Stimulated activated naive CD8-positive, alpha-beta T cell treated with anti-CD3 and anti-CD28 coated beads, Interleukin-15, Interleukin-2, amounts not matched to agents 100 ng/mL and 50 ng/mL, for 24 hours (primary cell): Measurements from ENCODE around the gene TP53I3.

Experiments
- H3K27ac Mint-ChIP-seq: one replicate; pipeline ENCODE4 v1.8.0; 2021; ENCODE audit warnings: mild to moderate bottlenecking, mixed read lengths
- H3K27me3 Mint-ChIP-seq: one replicate; pipeline ENCODE4 v1.8.0; 2021; ENCODE audit warnings: mixed read lengths
- H3K36me3 Mint-ChIP-seq: one replicate; pipeline ENCODE4 v1.8.0; 2021; ENCODE audit warnings: low read depth, mixed read lengths
- H3K4me1 Mint-ChIP-seq: one replicate; pipeline ENCODE4 v1.8.0; 2021; ENCODE audit warnings: low read depth, mixed read lengths
- H3K4me3 Mint-ChIP-seq: one replicate; pipeline ENCODE4 v1.8.0; 2021; ENCODE audit warnings: mild to moderate bottlenecking, mixed read lengths
- H3K9me3 Mint-ChIP-seq: one replicate; pipeline ENCODE4 v1.8.0; 2021; ENCODE audit warnings: mixed read lengths

TP53I3 gene

GRCh38 chr2:24082787-24083566 lies 1.7 kb downstream of the TP53I3 start:
- Mint-ChIP-seq H3K4me3 (peak overlapping the region; percentile 88), H3K4me1 (peaks cover 13% of the 10 kb centered on the region), H3K9me3 (no peaks in the 10 kb centered on the region), H3K36me3 (no peaks in the 10 kb centered on the region), H3K27me3 (no peaks in the 10 kb centered on the region), H3K27ac (peak overlapping the region; percentile 49)

GRCh38 chr2:24080701-24081100 lies 3.9 kb downstream of the TP53I3 start:
- H3K4me3 Mint-ChIP-seq: no peak overlapping the region
- H3K36me3 Mint-ChIP-seq: no peaks in the 10 kb centered on the region
- H3K27me3 Mint-ChIP-seq: no peaks in the 10 kb centered on the region
- H3K4me1 Mint-ChIP-seq: peaks cover 20% of the 10 kb centered on the region
- no peak overlapping the region for H3K27ac Mint-ChIP-seq
- H3K9me3 Mint-ChIP-seq: no peaks in the 10 kb centered on the region

GRCh38 chr2:24077879-24078278 lies 6.8 kb downstream of the TP53I3 start:
- Mint-ChIP-seq H3K27ac (peak overlapping the region; percentile 28), H3K4me3 (peak overlapping the region; percentile 99), H3K4me1 (peaks cover 30% of the 10 kb centered on the region), H3K27me3 (no peaks in the 10 kb centered on the region), H3K36me3 (peaks cover 17% of the 10 kb centered on the region), H3K9me3 (no peaks in the 10 kb centered on the region)

- Mint-ChIP-seq H3K4me3 (peak overlapping the region; percentile 99), H3K27ac (peak overlapping the region; percentile 28), H3K36me3 (peaks cover 20% of the 10 kb centered on the region), H3K9me3 (no peaks in the 10 kb centered on the region), H3K4me1 (peaks cover 34% of the 10 kb centered on the region), H3K27me3 (no peaks in the 10 kb centered on the region)
Observed at GRCh38 chr2:24077535-24077877, 7.1 kb downstream of the TP53I3 start.

- H3K36me3 Mint-ChIP-seq: peaks cover 25% of the 10 kb centered on the region
- peak overlapping the region; percentile 96 for H3K27ac Mint-ChIP-seq
- peak overlapping the region; percentile 99 for H3K4me3 Mint-ChIP-seq
- no peaks in the 10 kb centered on the region for H3K27me3 Mint-ChIP-seq
- no peaks in the 10 kb centered on the region for H3K9me3 Mint-ChIP-seq
- H3K4me1 Mint-ChIP-seq: peaks cover 37% of the 10 kb centered on the region
Observed at GRCh38 chr2:24076849-24077534, 7.6 kb downstream of the TP53I3 start.

GRCh38 chr2:24075915-24076848 lies 8.5 kb downstream of the TP53I3 start, which contains the start of gene SF3B6:
Gene SF3B6, minus strand, starts transcription at chr2:24076326. Its CDS starts 97 bp downstream, at chr2:24076229.
- Mint-ChIP-seq H3K4me3 (peak within 1 kb of the TSS; percentile 99), H3K27ac (peak within 1 kb of the TSS; percentile 96), H3K4me1 (peaks cover 37% of the 10 kb centered on the region), H3K36me3 (peaks cover 30% of the 10 kb centered on the region), H3K9me3 (no peaks in the 10 kb centered on the region), H3K27me3 (no peaks in the 10 kb centered on the region)

- Mint-ChIP-seq H3K36me3 (peaks cover 30% of the 10 kb centered on the region), H3K4me1 (peaks cover 37% of the 10 kb centered on the region), H3K4me3 (peak overlapping the region; percentile 99), H3K27me3 (no peaks in the 10 kb centered on the region), H3K9me3 (no peaks in the 10 kb centered on the region), H3K27ac (peak overlapping the region; percentile 96)
Observed at GRCh38 chr2:24075259-24075658, 9.4 kb downstream of the TP53I3 start.

GRCh38 chr2:24073816-24074215 lies 10.8 kb downstream of the TP53I3 start:
- H3K4me3 Mint-ChIP-seq: peak overlapping the region; percentile 99
- no peak overlapping the region for H3K27ac Mint-ChIP-seq
- no peaks in the 10 kb centered on the region for H3K27me3 Mint-ChIP-seq
- H3K9me3 Mint-ChIP-seq: no peaks in the 10 kb centered on the region
- peaks cover 43% of the 10 kb centered on the region for H3K36me3 Mint-ChIP-seq
- H3K4me1 Mint-ChIP-seq: peaks cover 37% of the 10 kb centered on the region

GRCh38 chr2:24072259-24072658 lies 12.4 kb downstream of the TP53I3 start:
- H3K27me3 Mint-ChIP-seq: no peaks in the 10 kb centered on the region
- H3K36me3 Mint-ChIP-seq: peaks cover 59% of the 10 kb centered on the region
- peak overlapping the region; percentile 34 for H3K27ac Mint-ChIP-seq
- H3K4me3 Mint-ChIP-seq: no peak overlapping the region
- H3K4me1 Mint-ChIP-seq: peaks cover 31% of the 10 kb centered on the region
- no peaks in the 10 kb centered on the region for H3K9me3 Mint-ChIP-seq

GRCh38 chr2:24065341-24065740 lies 19.3 kb downstream of the TP53I3 start:
- no peaks in the 10 kb centered on the region for H3K9me3 Mint-ChIP-seq
- H3K36me3 Mint-ChIP-seq: peaks cover 37% of the 10 kb centered on the region
- no peaks in the 10 kb centered on the region for H3K27me3 Mint-ChIP-seq
- no peaks in the 10 kb centered on the region for H3K4me1 Mint-ChIP-seq
- no peak overlapping the region for H3K27ac Mint-ChIP-seq
- no peak overlapping the region for H3K4me3 Mint-ChIP-seq

- Mint-ChIP-seq H3K27ac (no peak overlapping the region), H3K4me1 (no peaks in the 10 kb centered on the region), H3K4me3 (no peak overlapping the region), H3K36me3 (no peaks in the 10 kb centered on the region), H3K27me3 (no peaks in the 10 kb centered on the region), H3K9me3 (no peaks in the 10 kb centered on the region)
Observed at GRCh38 chr2:24058564-24059271, 25.9 kb downstream of the TP53I3 start.

GRCh38 chr2:24055750-24056149 lies 28.9 kb downstream of the TP53I3 start:
- Mint-ChIP-seq H3K27me3 (no peaks in the 10 kb centered on the region), H3K4me3 (no peak overlapping the region), H3K27ac (no peak overlapping the region), H3K9me3 (no peaks in the 10 kb centered on the region), H3K4me1 (no peaks in the 10 kb centered on the region), H3K36me3 (no peaks in the 10 kb centered on the region)

GRCh38 chr2:24054366-24055010 lies 30.1 kb downstream of the TP53I3 start:
- H3K27ac Mint-ChIP-seq: no peak overlapping the region
- no peaks in the 10 kb centered on the region for H3K4me1 Mint-ChIP-seq
- H3K36me3 Mint-ChIP-seq: no peaks in the 10 kb centered on the region
- no peaks in the 10 kb centered on the region for H3K27me3 Mint-ChIP-seq
- no peaks in the 10 kb centered on the region for H3K9me3 Mint-ChIP-seq
- no peak overlapping the region for H3K4me3 Mint-ChIP-seq

GRCh38 chr2:24052951-24053350 lies 31.7 kb downstream of the TP53I3 start:
- Mint-ChIP-seq H3K4me3 (no peak overlapping the region), H3K4me1 (peaks cover 5% of the 10 kb centered on the region), H3K27ac (no peak overlapping the region), H3K9me3 (no peaks in the 10 kb centered on the region), H3K36me3 (no peaks in the 10 kb centered on the region), H3K27me3 (no peaks in the 10 kb centered on the region)
